H1 (cell line): ENCODE results near the gene BECN2. TPM values are rescaled to one million over a fixed set of nuclear protein-coding genes. Genes with fewer than 3 reads are reported as not detected.

Source experiments
- CHD7 ChIP-seq: fragments of 300-600 bp; sonication (generic); IDR thresholded peaks from 2 replicates; pipeline ENCODE4 v1.7.1; 2012; ENCODE audit warnings: low read length, moderate library complexity, mild to moderate bottlenecking, inconsistent platforms; ENCODE audit not compliant: insufficient replicate concordance
- GTF2F1 ChIP-seq: IDR thresholded peaks from 2 replicates; pipeline ENCODE4 v1.6.1; 2012; ENCODE audit warnings: low read depth, low read length, improper control_type of control experiment, borderline replicate concordance
- polyA plus RNA-seq, 7 experiments: library from polyadenylated mRNA; depleted of rRNA in 3 of 7; stranded (reverse) in 5 of 7; unstranded in 2 of 7; fragments of >200 nt in 5 of 7; fragments of 200-250 nt in 2 of 7; gene quantifications; 1 replicate in 5 of 7; 2 replicates in 1 of 7; 4 replicates in 1 of 7; pipeline versions ENCODE4 v1.2.1 to v1.2.3, GENCODE V29; 2011 to 2013; ENCODE audit warnings: missing spikeins in 2 of 7, mixed read lengths in 2 of 7
- total RNA-seq: library from RNA; stranded (reverse); fragmentation: NEBNext Ultra II Directional; extraction: Animal tissue kit (Norgen Biotek cat#: 25700); gene quantifications from 2 replicates; pipeline ENCODE4 v1.2.1, GENCODE V29; 2021

BECN2 gene
- total and polyA plus RNA-seq, 2 of the 8 experiments (the other 6 are each of a cell fraction or from before 2014, with no cell fraction given), result not detected

DNA sequence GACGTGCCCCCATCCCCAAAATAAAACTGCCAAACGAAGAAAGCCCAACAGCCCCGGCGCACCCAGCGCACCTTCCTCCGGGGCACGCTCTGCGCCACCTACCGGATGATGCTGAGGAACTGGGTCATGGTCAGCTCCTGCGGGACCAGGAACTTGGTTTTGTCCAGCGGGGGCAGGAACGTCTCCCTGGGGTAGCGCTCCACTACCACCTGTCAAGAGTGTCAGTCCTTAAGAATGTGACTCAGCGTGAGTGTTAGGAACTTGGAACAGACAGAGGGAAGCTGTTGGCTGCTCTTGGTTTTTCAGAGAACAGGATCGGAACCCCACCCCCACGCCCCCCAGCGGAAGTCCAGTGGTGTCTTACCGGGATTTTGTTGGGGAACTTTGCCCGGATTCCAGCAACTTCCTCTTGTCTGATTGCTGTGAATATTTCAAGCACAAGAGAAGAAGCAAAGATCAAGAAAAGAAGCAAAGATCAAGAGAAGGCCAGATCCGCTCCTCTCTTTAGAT lies 40.9 kb downstream of the BECN2 start (continued):
- TF ChIP-seq CHD7, result no peak
- TF ChIP-seq GTF2F1, result no peak
